HEK293 (cell line): ENCODE results near the gene SAE1.

Source experiments
- CTCF ChIA-PET: fragments of 350-600 bp; formaldehyde crosslinking; extraction: SDS; loops from one replicate; lab custom pipeline; 2021; ENCODE audit warnings: antibody characterized with exemption; lab: Yijun Ruan, JAX
- POLR2A ChIA-PET: fragments of 300-600 bp; formaldehyde crosslinking; extraction: SDS; loops from one replicate; lab custom pipeline; 2020; ENCODE audit warnings: antibody characterized with exemption, inconsistent platforms; lab: Yijun Ruan, JAX
- H3K27ac ChIP-seq: fragments of 200-500 bp; sonication (Bioruptor generic); 2 replicates; pipeline ENCODE4 v1.5.1; 2014; ENCODE audit warnings: low read depth, low read length, control low read depth, inconsistent platforms; ENCODE audit errors: extremely low read depth
- H3K36me3 ChIP-seq, 2 experiments: fragments of 200-500 bp in 1 of 2; sonication (Bioruptor generic) in 1 of 2; 1 replicate in 1 of 2; 2 replicates in 1 of 2; pipeline ENCODE4 v1.5.1; 2014 to 2017; ENCODE audit warnings: inconsistent platforms in 2 of 2, low read length in 2 of 2; ENCODE audit not compliant: control insufficient read depth in 2 of 2, insufficient read depth in 1 of 2
- H3K4me1 ChIP-seq: fragments of 200-500 bp; sonication (Bioruptor generic); 2 replicates; pipeline ENCODE4 v1.5.1; 2014; ENCODE audit warnings: mild to moderate bottlenecking, low read length, inconsistent platforms; ENCODE audit not compliant: control insufficient read depth, insufficient read depth
- H3K4me3 ChIP-seq: 2 replicates; pipeline ENCODE4 v1.5.1; 2011; ENCODE audit warnings: low read depth, mild to moderate bottlenecking, control low read depth, low read length, moderate library complexity
- H3K9me3 ChIP-seq: fragments of 200-500 bp; sonication (Bioruptor generic); 2 replicates; pipeline ENCODE4 v1.5.1; 2014; ENCODE audit warnings: low read depth, low read length, inconsistent platforms; ENCODE audit not compliant: control insufficient read depth, insufficient read depth
- GLI4 ChIP-seq: fragments of 450-650 bp; formaldehyde crosslinking; IDR thresholded peaks from 2 replicates; pipeline ENCODE4 v1.5.1; 2016; ENCODE audit warnings: missing biosample characterization, missing genetic modification characterization
- GLIS2 ChIP-seq: fragments of 450-650 bp; formaldehyde crosslinking; IDR thresholded peaks from 2 replicates; pipeline ENCODE4 v1.5.1; 2016; ENCODE audit warnings: missing biosample characterization, missing genetic modification characterization
- KLF17 ChIP-seq: fragments of 450-650 bp; formaldehyde crosslinking; IDR thresholded peaks from 2 replicates; pipeline ENCODE4 v1.5.1; 2016; ENCODE audit warnings: missing biosample characterization, missing genetic modification characterization
- KLF7 ChIP-seq: fragments of 450-650 bp; formaldehyde crosslinking; IDR thresholded peaks from 2 replicates; pipeline ENCODE4 v1.5.1; 2016; ENCODE audit warnings: missing biosample characterization, missing genetic modification characterization, borderline replicate concordance
- KLF8 ChIP-seq: fragments of 450-650 bp; formaldehyde crosslinking; IDR thresholded peaks from 2 replicates; pipeline ENCODE4 v1.5.1; 2016; ENCODE audit warnings: missing biosample characterization, missing genetic modification characterization
- MEIS1 ChIP-seq: sonication (generic); formaldehyde crosslinking; IDR thresholded peaks from 2 replicates; pipeline ENCODE4 v1.8.1; 2022; ENCODE audit warnings: missing genetic modification reagents, mild to moderate bottlenecking, borderline replicate concordance
- PATZ1 ChIP-seq: fragments of 450-650 bp; formaldehyde crosslinking; IDR thresholded peaks from 2 replicates; pipeline ENCODE4 v1.5.1; 2016; ENCODE audit warnings: missing biosample characterization, missing genetic modification characterization
- SCRT1 ChIP-seq: fragments of 450-650 bp; formaldehyde crosslinking; IDR thresholded peaks from 2 replicates; pipeline ENCODE4 v1.5.1; 2016; ENCODE audit warnings: missing biosample characterization, missing genetic modification characterization, borderline replicate concordance
- SCRT2 ChIP-seq: fragments of 450-650 bp; formaldehyde crosslinking; IDR thresholded peaks from 2 replicates; pipeline ENCODE4 v1.5.1; 2016; ENCODE audit warnings: missing biosample characterization, missing genetic modification characterization
- WT1 ChIP-seq: fragments of 450-650 bp; formaldehyde crosslinking; IDR thresholded peaks from 2 replicates; pipeline ENCODE4 v1.5.1; 2016; ENCODE audit warnings: missing biosample characterization, missing genetic modification characterization
- ZBTB8A ChIP-seq: fragments of 450-650 bp; formaldehyde crosslinking; IDR thresholded peaks from 2 replicates; pipeline ENCODE4 v1.5.1; 2016; ENCODE audit warnings: missing biosample characterization, missing genetic modification characterization
- ZFP3 ChIP-seq: fragments of 450-650 bp; formaldehyde crosslinking; IDR thresholded peaks from 2 replicates; pipeline ENCODE4 v1.5.1; 2016; ENCODE audit warnings: low read depth, missing biosample characterization, missing genetic modification characterization
- ZNF121 ChIP-seq: fragments of 450-650 bp; formaldehyde crosslinking; IDR thresholded peaks from 2 replicates; pipeline ENCODE4 v1.5.1; 2016; ENCODE audit warnings: missing biosample characterization, missing genetic modification characterization
- ZNF174 ChIP-seq: fragments of 450-650 bp; formaldehyde crosslinking; IDR thresholded peaks from 2 replicates; pipeline ENCODE4 v1.5.0; 2017; ENCODE audit warnings: missing biosample characterization, mild to moderate bottlenecking, missing genetic modification characterization
- ZNF239 ChIP-seq: fragments of 450-650 bp; formaldehyde crosslinking; IDR thresholded peaks from 2 replicates; pipeline ENCODE4 v1.5.1; 2016; ENCODE audit warnings: missing biosample characterization, missing genetic modification characterization
- ZNF335 ChIP-seq: fragments of 450-650 bp; formaldehyde crosslinking; conservative IDR thresholded peaks from 2 replicates; pipeline ENCODE4 v1.5.1; 2016; ENCODE audit warnings: missing biosample characterization, missing genetic modification characterization
- ZNF488 ChIP-seq: fragments of 450-650 bp; formaldehyde crosslinking; IDR thresholded peaks from 2 replicates; pipeline ENCODE4 v1.5.1; 2016; ENCODE audit warnings: missing biosample characterization, missing genetic modification characterization
- ZNF501 ChIP-seq: fragments of 450-650 bp; formaldehyde crosslinking; IDR thresholded peaks from 2 replicates; pipeline ENCODE4 v1.5.1; 2016; ENCODE audit warnings: missing biosample characterization, missing genetic modification characterization
- ZNF513 ChIP-seq: fragments of 450-650 bp; IDR thresholded peaks from 2 replicates; pipeline ENCODE4 v1.5.1; 2018; ENCODE audit warnings: missing biosample characterization, missing genetic modification characterization
- ZNF544 ChIP-seq: fragments of 450-650 bp; formaldehyde crosslinking; IDR thresholded peaks from 2 replicates; pipeline ENCODE4 v1.5.0; 2017; ENCODE audit warnings: missing biosample characterization, missing genetic modification characterization
- ZNF580 ChIP-seq: fragments of 450-650 bp; formaldehyde crosslinking; IDR thresholded peaks from 2 replicates; pipeline ENCODE4 v1.5.1; 2016; ENCODE audit warnings: missing biosample characterization, missing genetic modification characterization
- ZNF623 ChIP-seq: fragments of 450-650 bp; formaldehyde crosslinking; IDR thresholded peaks from 2 replicates; pipeline ENCODE4 v1.5.1; 2016; ENCODE audit warnings: missing biosample characterization, missing genetic modification characterization
- ZNF639 ChIP-seq: fragments of 450-650 bp; formaldehyde crosslinking; IDR thresholded peaks from 2 replicates; pipeline ENCODE4 v1.5.1; 2016; ENCODE audit warnings: missing biosample characterization, missing genetic modification characterization
- ZNF785 ChIP-seq: fragments of 450-650 bp; formaldehyde crosslinking; IDR thresholded peaks from 2 replicates; pipeline ENCODE4 v1.5.1; 2016; ENCODE audit warnings: missing biosample characterization, missing genetic modification characterization
- ZNF837 ChIP-seq: fragments of 450-650 bp; formaldehyde crosslinking; IDR thresholded peaks from 2 replicates; pipeline ENCODE4 v1.5.1; 2016; ENCODE audit warnings: missing biosample characterization, missing genetic modification characterization
- ZNF843 ChIP-seq: fragments of 450-650 bp; formaldehyde crosslinking; IDR thresholded peaks from 2 replicates; pipeline ENCODE4 v1.5.1; 2016; ENCODE audit warnings: missing biosample characterization, missing genetic modification characterization
- ZSCAN23 ChIP-seq: fragments of 450-650 bp; formaldehyde crosslinking; IDR thresholded peaks from 2 replicates; pipeline ENCODE4 v1.5.1; 2016; ENCODE audit warnings: missing biosample characterization, missing genetic modification characterization
- ZSCAN4 ChIP-seq: fragments of 450-650 bp; formaldehyde crosslinking; IDR thresholded peaks from 2 replicates; pipeline ENCODE4 v1.5.1; 2017; ENCODE audit warnings: missing biosample characterization, missing genetic modification characterization
- ZXDB ChIP-seq: fragments of 450-650 bp; formaldehyde crosslinking; IDR thresholded peaks from 2 replicates; pipeline ENCODE4 v1.5.1; 2016; ENCODE audit warnings: missing biosample characterization, missing genetic modification characterization

The SAE1 gene

GRCh38 chr19:47230054-47230920, 99.7 kb downstream of the SAE1 start:
- ChIA-PET POLR2A (interaction anchor here (0.5 to 6.8 kb wide), 5 partner anchors 14 to 117 kb away, joined by 3 to 112 read pairs (median 5); partner anchors contain the start of gene ZC3H4), CTCF (interaction anchor here (1.8 to 7.6 kb wide), 2 partner anchors 17 to 20 kb away, joined by 10 to 86 read pairs; no protein-coding TSS in a partner anchor)
- H3K4me3 ChIP-seq: peak overlapping the region; percentile 91
- H3K9me3 ChIP-seq: no peaks in the 10 kb centered on the region
- H3K27ac ChIP-seq: peak overlapping the region; percentile 85
- H3K4me1 ChIP-seq: peaks cover 29% of the 10 kb centered on the region
- peaks cover 3 to 4% of the 10 kb centered on the region in 2 experiments; a peak in 2 of 3 replicates for H3K36me3 ChIP-seq
- TF ChIP-seq KLF7 (tag by site-specific recombination) (peak; percentile 56; the same call in 1 of the 2 replicates), ZNF239 (tag by site-specific recombination) (peak; percentile 11; the same call in 1 of the 2 replicates), ZSCAN23 (tag by site-specific recombination) (no peak), SCRT2 (tag by site-specific recombination) (0 out of 2 replicates have a peak, but pooled peaks have one; percentile 10), ZSCAN4 (peak; percentile 7), ZFP3 (no peak), WT1 (tag by site-specific recombination) (0 out of 2 replicates have a peak, but pooled peaks have one; percentile 22), ZNF513 (tag by site-specific recombination) (peak; percentile 16; the same call in 1 of the 2 replicates), ZNF488 (peak; percentile 74; the same call in 1 of the 2 replicates), ZNF544 (tag by site-specific recombination) (no peak), ZNF174 (tag by site-specific recombination) (no peak), SCRT1 (tag by site-specific recombination) (peak; percentile 12; the same call in 1 of the 2 replicates), ZNF837 (tag by site-specific recombination) (peak; percentile 95), KLF17 (peak; percentile 76), MEIS1 (CRISPR knock-in tag) (no peak), ZNF501 (tag by site-specific recombination) (no peak), ZXDB (tag by site-specific recombination) (peak; percentile 22), GLIS2 (tag by site-specific recombination) (peak; percentile 86), ZNF121 (tag by site-specific recombination) (0 out of 2 replicates have a peak, but pooled peaks have one; percentile 6), ZNF843 (tag by site-specific recombination) (peak; percentile 20; the same call in 1 of the 2 replicates), GLI4 (tag by site-specific recombination) (peak; percentile 83; the same call in 1 of the 2 replicates), PATZ1 (tag by site-specific recombination) (peak; percentile 68), ZNF623 (tag by site-specific recombination) (peak; percentile 32), ZNF580 (tag by site-specific recombination) (peak; percentile 74), KLF8 (tag by site-specific recombination) (peak; percentile 89), ZBTB8A (tag by site-specific recombination) (peak; percentile 73), ZNF335 (peak; percentile 15; the same call in 1 of the 2 replicates), ZNF785 (tag by site-specific recombination) (peak; percentile 56), ZNF639 (tag by site-specific recombination) (peak; percentile 51)
